ENCODE measurements around the gene SLU7.

SLU7 gene

DNA sequence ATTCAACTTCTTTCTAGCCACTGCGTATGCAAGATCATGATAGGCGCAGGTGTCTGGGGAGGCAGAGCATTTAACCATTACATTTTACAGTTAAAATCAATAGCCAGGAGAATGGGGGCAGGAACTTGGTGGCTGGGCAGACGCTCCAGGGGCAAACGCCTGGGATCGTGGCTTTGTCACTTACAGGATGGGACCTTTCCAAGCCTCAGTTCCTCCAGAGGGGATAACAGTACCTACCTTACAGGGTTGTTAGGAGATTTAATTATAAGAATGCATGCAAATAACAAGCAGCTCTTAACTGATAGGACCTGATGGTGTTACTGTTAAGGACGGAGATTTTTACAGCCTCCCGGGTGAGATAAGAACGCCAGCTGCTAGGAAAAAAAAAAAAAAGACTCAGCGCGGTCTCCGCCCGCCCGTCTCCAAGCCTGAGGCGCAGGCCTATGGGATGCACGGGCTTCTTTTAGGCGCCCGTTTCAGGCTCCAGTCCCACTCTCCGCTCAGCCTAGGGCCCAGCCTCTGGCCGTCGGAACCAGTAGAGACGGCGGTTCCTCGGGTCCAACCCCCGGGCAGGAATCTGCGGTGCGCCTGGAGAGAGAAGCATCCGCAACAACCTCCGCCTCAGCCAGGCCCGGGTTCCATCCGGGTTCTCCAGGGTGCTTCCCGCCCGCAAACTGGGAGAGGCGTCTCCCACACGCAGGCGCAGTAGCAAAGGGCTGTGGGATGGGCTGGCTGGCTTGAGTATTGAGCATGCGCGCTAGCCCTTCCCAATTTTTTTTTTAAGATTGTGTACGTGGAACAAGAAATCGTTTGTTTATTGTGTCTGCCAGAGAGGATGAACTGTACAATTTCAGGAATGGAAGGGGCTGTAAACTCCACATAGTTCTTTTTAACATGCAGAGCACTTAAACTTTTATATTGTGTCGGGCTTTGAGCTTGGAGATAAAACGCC is 19.2 kb downstream of the SLU7 start, which contains the start of gene FAM200C:
Gene FAM200C, minus strand, starts transcription at position 653 of the 952 bp plus-strand sequence. CDS start 4,564 bp downstream, outside the sequence.
- DNase-seq: peak; percentile 95

DNA sequence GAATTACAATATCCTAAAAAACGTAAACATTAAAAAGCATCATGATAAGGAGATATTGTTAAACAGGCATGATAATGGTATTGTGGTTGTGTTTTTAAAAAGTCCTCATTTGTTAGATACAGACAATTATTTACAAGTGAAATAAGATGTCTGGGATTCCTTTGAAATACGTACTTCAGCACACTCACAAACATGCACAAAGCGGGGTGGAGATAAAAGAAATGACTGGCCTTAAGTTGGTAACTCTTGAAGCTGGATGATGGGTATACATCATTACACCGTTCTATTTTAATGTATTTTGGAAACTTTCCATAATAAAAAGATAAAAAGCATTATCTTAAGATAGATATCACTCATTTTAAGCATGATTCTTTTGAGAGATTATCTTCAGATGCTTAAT is 20.1 kb downstream of the SLU7 start:
- DNase-seq: peak; percentile 13

DNA sequence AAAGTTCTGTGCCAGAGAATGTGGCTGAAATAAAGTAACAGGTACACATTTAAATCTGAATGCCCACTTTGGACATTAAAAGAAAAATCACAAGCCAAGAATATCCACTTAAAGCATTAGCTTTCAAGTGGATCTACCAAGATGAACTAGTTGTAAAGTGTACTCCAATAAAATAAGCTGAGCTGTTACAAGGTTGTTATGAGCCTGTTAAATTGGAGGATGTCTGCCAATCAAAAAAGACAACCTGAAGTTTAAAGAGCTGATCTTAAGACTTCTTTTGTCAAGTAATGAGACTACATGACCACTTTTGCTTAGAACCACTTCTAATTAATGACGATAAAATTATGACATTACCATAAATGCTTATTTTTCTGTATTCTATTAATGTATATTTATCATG is 21.4 kb downstream of the SLU7 start:
- DNase-seq: no peak

DNA sequence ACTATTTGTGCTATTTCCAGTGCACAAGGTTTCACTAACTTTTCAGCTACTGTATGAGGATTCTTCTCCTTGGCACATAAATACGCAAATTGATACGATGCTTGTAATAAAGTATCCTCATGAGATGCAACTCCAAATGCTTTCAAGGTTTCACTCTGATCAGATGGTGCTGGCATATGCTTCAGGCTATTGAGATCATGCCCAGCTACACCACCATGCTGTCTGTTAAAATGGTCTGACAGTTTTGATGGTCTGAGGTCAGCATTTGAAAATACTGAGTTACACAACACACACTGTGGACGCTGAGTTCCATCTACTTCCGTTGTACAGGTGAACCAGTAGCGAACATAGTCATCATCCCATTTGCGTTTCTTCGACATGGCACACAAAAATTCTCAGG is 23.8 kb downstream of the SLU7 start:
- no peak for DNase-seq

DNA sequence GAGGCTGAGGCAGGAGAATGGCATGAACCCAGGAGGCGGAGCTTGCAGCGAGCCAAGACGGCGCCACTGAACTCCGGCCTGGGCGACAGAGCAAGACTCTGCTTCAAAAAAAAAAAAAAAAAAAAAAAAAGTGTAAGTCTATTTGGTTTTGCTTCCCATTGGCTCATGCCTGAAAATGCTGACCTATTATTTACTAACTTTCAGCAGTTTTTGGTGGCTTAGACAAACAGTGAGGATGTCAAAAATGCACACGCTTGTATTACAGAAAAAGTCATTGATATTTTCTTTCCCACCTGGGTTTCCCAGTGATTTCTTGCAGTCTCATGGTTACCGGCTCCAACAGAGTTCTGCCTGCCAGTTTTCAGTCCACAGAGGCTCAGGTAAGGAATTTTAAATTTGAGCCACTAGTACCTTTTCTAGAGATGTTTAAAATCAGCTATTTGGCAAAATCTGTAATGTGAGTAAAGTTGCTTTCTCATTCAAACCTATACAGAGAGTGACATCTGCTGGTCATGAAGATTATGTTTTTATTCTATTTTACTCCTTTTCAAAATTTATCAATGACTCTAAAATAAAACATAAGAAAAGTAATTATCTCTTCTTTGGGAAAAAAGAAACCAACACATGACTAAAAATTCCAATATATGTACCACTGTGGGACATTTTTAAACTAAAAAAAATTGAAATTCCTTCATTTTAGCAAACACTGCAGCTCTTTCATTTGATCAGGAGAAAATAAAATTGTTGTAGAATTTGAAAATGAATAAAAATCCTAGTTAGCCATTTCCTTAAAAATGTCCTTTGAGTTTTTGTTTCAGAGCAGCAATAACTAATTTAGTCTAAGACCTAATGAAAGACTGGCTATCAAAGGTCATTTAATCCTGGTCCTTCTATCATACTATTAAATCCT is 27.8 kb downstream of the SLU7 start:
- DNase-seq: peak; percentile 31

DNA sequence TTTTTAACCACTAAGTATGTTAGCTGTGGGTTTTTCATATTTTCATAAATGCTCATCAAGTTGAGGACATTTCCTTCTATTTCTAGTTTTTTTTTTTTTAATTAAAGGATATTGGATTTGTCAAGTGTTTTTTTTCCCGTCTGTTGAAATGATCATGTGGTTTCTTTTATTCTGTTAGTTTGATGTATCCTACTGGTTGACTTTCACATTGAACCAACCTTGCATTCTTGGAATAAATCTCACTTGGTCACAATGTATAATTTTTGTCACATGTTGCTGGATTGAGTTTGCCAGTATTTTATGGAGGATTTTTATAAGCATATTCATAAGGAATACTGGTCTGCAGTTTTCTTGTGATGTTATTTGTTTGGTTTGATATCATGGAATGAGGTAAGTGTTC is 31.4 kb downstream of the SLU7 start:
- no peak for DNase-seq

DNA sequence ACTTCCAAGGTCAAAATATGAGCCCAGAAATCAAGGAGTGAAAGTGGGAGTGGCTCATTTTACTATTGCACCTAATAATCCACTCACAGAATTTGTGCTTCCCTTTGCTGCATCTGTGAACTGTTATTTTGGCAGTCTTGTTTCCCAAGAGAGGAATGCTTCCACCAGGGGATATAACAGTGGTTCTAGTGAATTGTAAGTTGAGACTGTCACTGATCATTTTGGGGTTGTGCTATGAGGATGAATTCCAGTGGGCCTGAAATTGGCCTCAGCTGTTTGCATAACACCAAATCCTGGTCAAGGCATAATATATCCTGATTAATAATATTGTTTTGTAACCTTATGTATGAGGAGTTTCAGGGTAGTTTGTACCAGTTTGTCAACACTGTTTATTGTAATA is 33.4 kb downstream of the SLU7 start:
- no peak for DNase-seq

DNA sequence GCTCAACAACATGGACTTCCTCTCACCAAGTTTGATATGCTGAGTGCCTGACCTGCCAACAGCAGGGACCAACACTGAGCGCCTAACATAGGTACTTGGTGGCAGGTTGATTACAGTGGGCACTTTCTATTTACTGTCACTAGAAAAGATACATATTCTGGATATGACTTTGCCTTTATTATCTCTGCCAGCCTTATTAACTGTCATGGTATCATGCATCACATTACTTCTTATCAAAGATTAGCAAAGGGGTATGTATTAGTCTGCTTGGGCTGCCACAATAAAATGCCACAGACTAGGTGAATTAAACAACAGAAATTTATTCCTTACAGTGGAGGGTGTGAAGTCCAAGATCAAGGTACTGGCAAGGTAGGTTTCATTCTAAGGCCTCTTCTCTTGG is 34.2 kb downstream of the SLU7 start:
- no peak for DNase-seq

DNA sequence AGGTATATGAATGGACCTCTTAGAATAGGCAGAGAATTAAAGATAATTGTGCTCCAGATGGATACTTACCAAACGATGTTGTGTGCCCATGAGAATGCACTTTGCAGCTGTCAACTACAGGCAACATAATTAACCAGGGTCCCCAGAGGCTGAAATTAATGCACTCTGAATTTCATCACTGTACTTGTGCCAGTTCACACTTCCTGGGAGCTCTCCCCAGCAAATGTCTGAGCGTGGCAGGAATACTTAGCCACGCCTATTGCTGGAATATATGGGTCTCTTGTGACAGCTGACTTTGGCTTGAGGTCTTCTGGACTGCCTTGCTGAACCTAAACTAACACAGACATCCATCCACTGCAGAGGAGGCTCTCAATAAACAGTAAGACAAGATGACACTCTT is 36.5 kb downstream of the SLU7 start:
- DNase-seq: no peak

DNA sequence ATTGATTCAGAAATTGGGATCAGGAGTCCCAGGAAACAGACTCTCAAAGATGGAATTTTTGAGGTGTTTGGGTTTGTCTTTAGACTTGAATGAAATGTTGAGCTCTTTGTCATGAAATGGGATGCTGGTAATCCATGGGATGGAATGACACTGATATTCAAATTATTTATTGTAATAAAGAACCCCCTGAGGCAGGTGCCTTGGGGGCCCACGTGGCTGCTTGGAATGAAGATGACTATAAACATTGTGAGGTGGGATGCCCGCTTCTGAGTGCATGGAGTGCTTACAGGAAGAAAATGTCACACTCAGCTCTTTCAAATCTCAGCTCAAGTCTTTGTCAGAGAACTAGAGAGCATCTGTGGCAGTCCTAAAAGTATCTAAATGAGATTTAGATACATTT is 38.8 kb downstream of the SLU7 start:
- DNase-seq: no peak

DNA sequence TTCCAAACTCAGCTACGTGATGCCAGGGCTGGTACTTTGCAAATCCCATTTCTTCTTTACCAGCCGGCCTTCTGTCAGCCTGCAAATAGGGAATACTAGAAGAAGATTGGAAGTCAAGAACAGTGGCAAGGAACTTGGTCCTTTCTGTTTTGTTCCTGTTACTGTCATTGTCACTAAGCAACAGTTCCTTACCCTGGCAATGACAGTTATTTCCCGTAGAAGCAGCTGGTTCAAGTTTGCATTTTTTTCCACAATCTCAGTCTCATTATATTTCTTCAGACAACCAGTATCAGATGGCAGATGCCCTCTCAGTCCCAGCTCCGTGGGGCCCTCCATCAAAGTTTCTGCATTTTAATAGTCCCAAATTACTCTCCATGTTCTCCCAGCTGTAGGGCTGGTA is 39.4 kb downstream of the SLU7 start:
- no peak for DNase-seq

DNA sequence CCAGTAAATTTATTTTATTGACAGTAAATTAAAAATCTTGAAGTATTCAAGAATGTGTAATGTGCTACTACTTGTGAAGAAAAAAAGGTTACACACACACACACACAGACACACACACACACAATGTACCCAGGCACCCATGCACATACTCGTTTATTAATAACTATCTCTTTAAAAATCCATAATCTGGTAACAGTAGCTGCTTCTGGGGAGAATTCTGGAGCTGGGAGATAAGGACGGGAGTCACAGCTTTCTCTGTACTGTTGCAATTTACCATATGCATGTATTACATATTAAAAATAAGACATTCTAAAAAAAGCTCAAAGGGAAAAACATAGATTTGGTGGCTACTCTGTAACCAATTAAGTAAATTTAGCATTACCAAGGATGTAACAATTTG is 40.6 kb downstream of the SLU7 start:
- DNase-seq: no peak

DNA sequence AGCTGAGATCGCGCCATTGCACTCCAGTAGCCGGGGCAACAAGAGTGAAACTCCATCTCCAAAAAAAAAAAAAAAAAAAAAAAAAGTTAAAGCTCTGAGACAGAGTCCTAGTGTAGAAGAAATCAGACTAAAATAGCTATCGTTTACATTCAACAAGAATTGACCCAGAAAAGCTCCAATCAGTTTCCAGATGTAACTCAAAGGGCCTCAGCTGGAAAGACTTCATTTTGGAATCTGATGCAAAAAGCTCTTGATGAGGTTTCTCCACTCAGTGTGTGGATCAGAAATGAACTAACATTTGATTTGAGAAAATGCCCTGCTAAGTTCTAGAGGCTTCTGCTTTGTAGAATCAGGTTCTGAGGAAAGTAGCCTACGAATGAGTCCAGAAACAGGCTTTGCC is 41.2 kb downstream of the SLU7 start:
- no peak for DNase-seq

DNA sequence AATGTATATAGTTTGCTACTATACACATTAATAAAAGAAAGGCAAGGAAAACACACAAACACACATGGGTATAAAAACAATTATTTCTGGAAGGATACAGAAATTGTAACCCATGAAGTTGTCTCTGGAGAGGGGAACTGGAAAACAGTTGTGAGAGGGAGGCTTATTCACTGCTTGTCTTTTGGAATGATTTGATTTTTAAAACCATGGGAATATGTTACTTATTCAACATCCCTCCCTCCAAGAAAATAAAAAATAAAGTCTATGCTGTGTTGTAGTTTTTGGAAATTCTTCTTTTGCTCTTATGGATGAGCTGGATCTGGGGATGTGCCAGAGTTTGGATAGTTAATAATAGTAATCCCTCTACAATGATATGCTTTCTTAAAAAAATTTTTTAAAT is 42.5 kb downstream of the SLU7 start:
- DNase-seq: no peak

DNA sequence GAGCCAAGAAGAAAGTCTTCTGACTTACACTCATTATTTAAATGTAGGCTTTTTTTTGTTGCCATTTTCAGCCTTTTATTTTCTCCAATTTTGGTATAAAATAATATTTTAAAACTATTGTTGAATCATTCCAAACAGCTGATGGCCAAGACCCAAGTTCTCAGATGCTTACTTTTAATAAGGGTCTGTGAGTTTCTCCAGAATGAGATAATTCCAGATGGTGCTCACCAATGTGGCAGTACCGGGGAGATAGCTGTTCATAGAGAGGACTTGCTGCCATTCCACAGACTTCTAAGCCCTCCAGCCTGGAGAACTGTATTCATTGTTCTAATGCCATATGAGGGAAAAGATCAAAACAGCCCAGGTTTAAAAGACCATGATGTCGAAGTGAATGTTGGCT is 43.2 kb downstream of the SLU7 start:
- DNase-seq: no peak

DNA sequence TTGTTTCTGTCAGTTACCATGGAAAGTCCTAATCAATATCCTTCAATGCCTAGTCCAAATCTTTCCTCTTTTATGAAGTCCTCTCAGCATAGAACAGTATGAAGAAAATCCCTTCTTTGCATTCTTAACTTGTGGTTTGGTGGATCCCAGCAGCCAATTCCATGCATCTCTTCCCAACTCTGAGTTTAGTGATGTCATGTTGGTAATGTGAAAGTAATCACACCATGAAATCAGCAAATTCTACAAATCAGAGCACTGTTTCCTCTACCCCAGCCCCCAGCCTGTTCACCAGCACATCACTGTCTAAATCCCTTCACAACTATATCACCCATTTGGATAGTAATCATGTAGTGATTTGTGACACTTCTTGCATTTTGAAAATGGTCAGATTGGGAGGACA is 43.7 kb downstream of the SLU7 start:
- DNase-seq: peak; percentile 56

DNA sequence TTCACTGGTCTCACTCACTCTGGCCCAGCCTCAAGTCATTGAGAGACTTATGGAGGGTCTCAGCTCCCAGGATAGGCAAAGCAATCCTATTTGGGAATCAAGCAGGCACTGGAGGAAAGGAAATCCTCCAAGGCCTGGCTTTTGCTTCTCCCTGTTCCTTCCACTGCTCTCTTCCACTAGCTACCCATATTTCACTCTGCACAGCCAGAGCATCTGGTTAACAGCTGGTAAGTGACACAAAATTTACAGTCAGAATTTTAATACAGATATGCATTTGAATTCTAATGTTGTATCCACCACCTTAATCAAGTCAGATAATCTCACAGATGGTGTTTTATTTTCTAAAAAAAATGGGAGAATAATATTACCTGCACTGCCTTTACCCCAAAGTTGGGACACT is 47.6 kb downstream of the SLU7 start:
- DNase-seq: no peak

DNA sequence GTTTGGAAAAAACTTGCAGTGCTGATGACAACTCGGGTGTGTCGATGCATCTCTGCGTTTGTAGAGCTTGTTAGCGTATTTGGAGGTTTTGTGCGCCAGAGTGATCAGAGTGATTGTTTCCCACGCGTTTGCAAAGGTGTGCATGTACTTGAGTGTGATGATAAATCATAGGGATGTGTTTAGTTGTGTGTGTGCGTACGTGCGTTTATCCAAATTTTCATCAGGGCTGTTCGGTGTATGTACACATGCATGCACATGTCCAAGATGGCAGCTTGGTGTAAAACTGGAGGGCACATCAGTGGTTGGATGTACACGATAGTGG is 48.2 kb downstream of the SLU7 start:
- DNase-seq: no peak

DNA sequence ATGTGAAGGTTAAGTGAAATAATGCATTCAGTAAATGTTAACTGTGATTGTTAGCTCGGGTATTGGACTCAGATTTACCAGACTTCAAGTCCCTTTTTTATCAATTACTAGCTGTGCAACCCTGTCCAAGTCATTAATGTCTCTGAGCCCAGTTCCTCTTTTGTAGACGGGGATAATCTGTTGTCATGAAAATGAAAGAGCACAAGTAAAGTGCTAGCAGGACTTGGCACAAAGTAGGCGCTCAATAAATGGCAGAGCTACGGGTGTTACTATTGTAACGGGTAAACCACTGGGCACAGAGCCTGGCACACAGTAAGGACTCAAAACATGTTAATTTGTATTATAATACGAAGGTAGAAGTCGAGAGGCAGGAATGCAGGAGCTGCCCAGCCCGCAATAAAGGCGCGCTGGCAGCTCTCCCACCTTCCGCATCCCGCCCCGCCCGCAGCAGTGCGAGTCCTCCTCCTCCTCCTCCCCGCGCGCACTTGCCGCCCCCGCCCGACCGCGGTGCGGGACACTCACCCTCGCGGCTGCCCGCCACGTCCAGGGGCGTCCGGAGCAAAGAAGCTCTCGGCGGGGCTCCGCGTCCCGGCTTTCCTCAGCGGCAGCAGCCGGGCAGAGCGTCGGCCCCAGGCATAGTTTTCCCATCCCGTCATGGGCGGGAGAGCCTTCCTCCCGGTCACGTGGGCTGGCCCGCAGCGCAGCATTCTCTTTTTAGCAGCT is 48.7 kb downstream of the SLU7 start, which contains the start of gene C1QTNF2:
Gene C1QTNF2, minus strand, starts transcription at position 637 of the 723 bp plus-strand sequence. CDS start 15,615 bp downstream, outside the sequence.
- peak; percentile 78 for DNase-seq

DNA sequence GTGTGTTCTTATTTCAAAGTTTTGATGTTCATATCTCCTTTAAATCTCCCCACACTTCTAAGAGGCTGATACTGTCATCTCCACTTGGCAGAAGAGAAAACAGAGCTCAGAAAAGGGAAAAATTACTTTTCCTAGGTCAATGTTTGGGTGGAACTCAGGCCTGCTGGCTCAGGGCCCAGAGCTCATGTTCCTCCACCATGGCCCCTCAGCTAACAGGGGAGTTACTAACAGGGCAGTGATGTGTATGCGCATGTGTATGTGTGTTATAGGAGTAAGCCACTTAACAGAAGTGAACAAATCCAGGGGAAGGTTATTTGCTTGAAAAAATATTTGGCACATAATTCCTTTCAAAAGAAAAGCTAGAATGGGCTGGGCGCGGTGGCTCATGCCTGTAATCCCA is 51.0 kb downstream of the SLU7 start:
- DNase-seq: no peak

DNA sequence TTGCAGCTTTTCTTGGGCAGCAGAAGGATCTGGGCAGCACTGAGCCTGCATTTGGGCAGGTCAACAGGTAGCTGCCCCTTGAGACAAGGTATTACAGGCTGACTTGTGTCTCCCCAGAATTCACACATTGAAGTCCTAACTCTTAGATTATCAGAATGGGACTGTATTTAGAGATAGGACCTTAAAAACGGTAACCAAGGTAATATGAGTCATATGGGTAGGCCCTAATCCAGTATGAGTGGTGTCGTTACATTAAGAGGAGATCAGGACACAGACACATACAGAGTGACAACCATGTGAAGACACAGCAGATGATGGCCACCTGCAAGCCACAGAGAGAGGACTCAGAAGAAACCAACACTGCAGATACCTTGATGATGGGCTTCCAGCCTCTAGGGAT is 51.6 kb downstream of the SLU7 start:
- DNase-seq: no peak

DNA sequence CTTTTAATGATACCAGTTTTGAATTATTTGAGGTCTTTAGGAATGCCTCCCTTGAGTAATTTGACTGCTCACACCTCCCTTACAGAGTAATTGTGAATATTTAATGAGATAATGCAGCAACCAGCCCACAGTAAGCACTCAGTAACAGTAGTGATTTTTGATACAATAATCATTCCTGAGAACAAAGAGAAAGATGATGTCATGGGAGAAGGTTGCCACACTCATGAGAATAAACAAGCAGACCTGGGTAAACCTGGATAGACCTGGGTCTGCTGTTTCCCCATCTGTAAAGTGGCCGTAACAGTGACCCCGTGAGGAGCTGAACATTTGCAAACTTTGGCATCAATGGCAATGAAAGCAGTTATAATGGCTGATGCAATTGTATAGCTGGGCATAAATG is 52.7 kb downstream of the SLU7 start:
- DNase-seq: no peak
